K562 (cell line): ENCODE measurements around the gene USP10. TPM values are rescaled to one million over a fixed set of nuclear protein-coding genes. Genes with fewer than 3 reads are reported as not detected.

Experiments
- ATAC-seq: fragments of 200-7000 bp; cut with Tn5 transposase; 3 replicates; pipeline ENCODE4 v1.9.1; 2020; ENCODE audit warnings: moderate library complexity
- BruUV-seq: library from RNA; stranded (reverse); fragments of 400-500 nt; replicated peaks from 2 replicates; lab custom pipeline; 2021; lab: Mats Ljungman, UMichigan
- CTCF ChIA-PET: fragments of 300-600 bp; formaldehyde crosslinking; extraction: SDS; loops from one replicate; lab custom pipeline; 2021; ENCODE audit warnings: low intra/inter-chr PET ratio; lab: Yijun Ruan, JAX
- POLR2A ChIA-PET: fragments of 300-600, 350-650 bp; sonication (Branson Sonifier 250); formaldehyde crosslinking; extraction: SDS; loops from one replicate; lab custom pipeline; 2021; ENCODE audit warnings: antibody characterized with exemption, inconsistent platforms; lab: Yijun Ruan, JAX
- DNase-seq, 4 experiments: peaks; one replicate each; pipeline versions ENCODE4 v3.0.0 to v3.0.0-alpha.2; 2011 to 2018; ENCODE audit warnings: low spot score in 3 of 4, mixed read lengths in 3 of 4; ENCODE audit errors: extremely low read depth in 1 of 4
- FAIRE-seq: peaks from 2 replicates; lab custom pipeline; 2011; peaks lifted over from hg19 to GRCh38; lab: Jason Lieb, UNC
- H2AFZ ChIP-seq: 2 replicates; pipeline ENCODE4 v1.6.0; 2011; ENCODE audit warnings: low read depth, low read length, control low read depth, inconsistent platforms
- H3K27ac ChIP-seq: fragments of 200-600 bp; 3 replicates; pipeline ENCODE4 v1.8.0; 2011; ENCODE audit warnings: low read depth, mild to moderate bottlenecking, control low read depth, inconsistent platforms, low read length, moderate library complexity, mixed read lengths; ENCODE audit errors: extremely low read depth
- H3K27me3 ChIP-seq, 2 experiments: fragments of 300-600 bp in 1 of 2; 2 replicates in 1 of 2; 3 replicates in 1 of 2; pipeline versions ENCODE4 v1.6.0 to v1.8.0; 2011; ENCODE audit warnings: inconsistent platforms in 2 of 2, low read length in 2 of 2, mild to moderate bottlenecking in 1 of 2, mixed read lengths in 1 of 2, moderate library complexity in 1 of 2; ENCODE audit not compliant: control insufficient read depth in 2 of 2, insufficient read depth in 2 of 2
- H3K36me3 ChIP-seq: fragments of 300-600 bp; 3 replicates; pipeline ENCODE4 v1.8.0; 2011; ENCODE audit warnings: mild to moderate bottlenecking, low read length, inconsistent platforms; ENCODE audit not compliant: control insufficient read depth, insufficient read depth
- H3K4me1 ChIP-seq, 2 experiments: fragments of 200-600 bp in 1 of 2; replicated peaks in 1 of 2; 2 replicates in 1 of 2; 3 replicates in 1 of 2; pipeline versions ENCODE4 v1.5.1 to v1.8.0; 2011; ENCODE audit warnings: inconsistent platforms in 2 of 2, low read length in 2 of 2, mild to moderate bottlenecking in 1 of 2, mixed read lengths in 1 of 2, moderate library complexity in 1 of 2; ENCODE audit not compliant: control insufficient read depth in 2 of 2, insufficient read depth in 2 of 2
- H3K4me2 ChIP-seq: 2 replicates; pipeline ENCODE4 v1.6.1; 2011; ENCODE audit warnings: low read length, control low read depth, inconsistent platforms, mixed read lengths; ENCODE audit not compliant: insufficient read depth
- H3K4me3 ChIP-seq: fragments of 200-600 bp; sonication (generic), shearing (Covaris generic); 2 replicates; pipeline ENCODE4 v1.5.1; 2016; ENCODE audit warnings: control low read depth, inconsistent platforms
- H3K79me2 ChIP-seq: fragments of 200-600 bp; 3 replicates; pipeline ENCODE4 v1.8.0; 2011; ENCODE audit warnings: low read length, inconsistent platforms; ENCODE audit not compliant: control insufficient read depth, insufficient read depth
- H3K9ac ChIP-seq, 2 experiments: 2 replicates each; pipeline versions ENCODE4 v1.6.0 to v1.6.1; 2011; ENCODE audit warnings: low read depth in 2 of 2, low read length in 2 of 2, control low read depth in 1 of 2, inconsistent platforms in 1 of 2, mild to moderate bottlenecking in 1 of 2, mixed read lengths in 1 of 2; ENCODE audit not compliant: insufficient read depth in 1 of 2
- H3K9me1 ChIP-seq: one replicate; pipeline ENCODE4 v1.6.0; 2011; ENCODE audit warnings: inconsistent platforms, mild to moderate bottlenecking, low read length, moderate library complexity; ENCODE audit not compliant: control insufficient read depth, insufficient read depth
- H3K9me3 ChIP-seq: replicated peaks from 2 replicates; pipeline ENCODE4 v1.5.1; 2011; ENCODE audit warnings: low read depth, low read length, inconsistent platforms; ENCODE audit not compliant: control insufficient read depth, insufficient read depth
- H4K20me1 ChIP-seq: replicated peaks from 2 replicates; pipeline ENCODE4 v1.6.1; 2011; ENCODE audit warnings: low read length, inconsistent platforms, mixed read lengths; ENCODE audit not compliant: control insufficient read depth, insufficient read depth
- CBFA2T3 ChIP-seq: fragments of 450-650 bp; IDR thresholded peaks from 2 replicates; pipeline ENCODE4 v1.6.1; 2017
- CEBPB ChIP-seq: fragments of 450-650 bp; IDR thresholded peaks from 2 replicates; pipeline ENCODE4 v1.6.1; 2016; ENCODE audit warnings: missing genetic modification characterization, missing compliant biosample characterization
- EZH2 ChIP-seq: IDR thresholded peaks from 2 replicates; pipeline ENCODE4 v1.6.1; 2012; ENCODE audit warnings: low read depth, mild to moderate bottlenecking, inconsistent platforms, low read length, borderline replicate concordance
- HMG20A ChIP-seq: fragments of 450-650 bp; formaldehyde crosslinking; conservative IDR thresholded peaks from 2 replicates; pipeline ENCODE4 v1.4.0; 2020; ENCODE audit warnings: mild to moderate bottlenecking, mixed read lengths
- SAFB2 ChIP-seq: fragments of 200-400 bp; formaldehyde crosslinking; IDR thresholded peaks from 2 replicates; pipeline ENCODE4 v1.6.1; 2018; ENCODE audit warnings: borderline replicate concordance, low read length, low read depth, moderate library complexity; ENCODE audit not compliant: severe bottlenecking
- ZNF354B ChIP-seq: fragments of 250-450 bp; sonication (Bioruptor Pico); IDR thresholded peaks from 2 replicates; pipeline ENCODE4 v1.4.0; 2020
- WGBS: fragments of 100-300 bp; shearing (Covaris generic); methylation state at CpG from one replicate; pipeline ENCODE4 v1.1.6; 2016; ENCODE audit warnings: low coverage, mixed read lengths; ENCODE audit not compliant: insufficient coverage; ENCODE audit errors: missing lambda C conversion rate; 5-methylcytosine and 5-hydroxymethylcytosine counted together
- in situ Hi-C: fragments of 300-500 bp; cut with MboI; formaldehyde crosslinking; loops from 4 replicates; pipeline ENCODE4 v1.15.0; 2018; ENCODE audit warnings: inconsistent platforms, mixed read lengths
- intact Hi-C: fragments of 100-400 bp; cut with micrococcal nuclease; formaldehyde crosslinking; loops from 2 replicates; pipeline ENCODE4 v1.14.2; 2022
- polyA plus RNA-seq, 8 experiments: library from polyadenylated mRNA; depleted of rRNA in 4 of 8; stranded (reverse) in 5 of 8; unstranded in 3 of 8; fragments of >200 nt; fragmentation: Nextera tagmentation in 2 of 8; fragmentation: Illumina TruSeq in 1 of 8; extraction: Ambion mirVana in 2 of 8; extraction: Trizol in 1 of 8; gene quantifications; 2 replicates each; pipeline versions ENCODE4 v1.2.1 to v1.2.3, GENCODE V29; 2011 to 2014; ENCODE audit warnings: inconsistent platforms in 1 of 8, missing spikeins in 1 of 8
- total RNA-seq, 7 experiments: library from RNA; depleted of rRNA in 6 of 7; stranded (reverse); fragments of >200 nt in 6 of 7; fragmentation: Illumina TruSeq in 2 of 7; extraction: Trizol in 2 of 7; gene quantifications; 2 replicates each; pipeline versions ENCODE4 v1.2.1 to v1.2.3, GENCODE V29; 2011 to 2021; ENCODE audit warnings: low replicate concordance in 1 of 7

The USP10 gene
- total and polyA plus RNA-seq, 9 of the 15 experiments (the other 6 are each of a cell fraction or from before 2014, with no cell fraction given): 61.7 to 197 (median 116) TPM

GRCh38 chr16:84742641-84743092 lies 42.9 kb downstream of the USP10 start:
- no peak for DNase-seq
- ATAC-seq: no peak
- POLR2A ChIA-PET: interaction anchor here (0.6 to 1.6 kb wide), 4 partner anchors 8 to 354 kb away, joined by 3 to 4 read pairs (median 3); no protein-coding TSS in a partner anchor
- CTCF ChIA-PET: no interaction called here
- H3K4me1 ChIP-seq: peaks cover 1 to 5% of the 10 kb centered on the region in 2 experiments; a peak in 3 of 5 replicates
- TF ChIP-seq CEBPB (tag) (peak; percentile 32; the same call in 1 of the 2 replicates), ZNF354B (CRISPR knock-in tag) (no peak), CBFA2T3 (0 out of 2 replicates have a peak, but pooled peaks have one; percentile 12), EZH2 (no peak), SAFB2 (no peak), HMG20A (CRISPR knock-in tag) (no peak)
- TF ChIP-seq, all 486 proteins: peak for 2
- H3K79me2 ChIP-seq: peaks cover 94% of the 10 kb centered on the region
- H3K9ac ChIP-seq: no peak overlapping the region
- no peaks in the 10 kb centered on the region for H3K9me3 ChIP-seq
- no TSS peak for BruUV-seq
- no peak overlapping the region for H3K27ac ChIP-seq
- no peak for FAIRE-seq
- in situ Hi-C loops (no loop called here), intact Hi-C loops (no loop called here)
- peaks cover 90% of the 10 kb centered on the region for H3K36me3 ChIP-seq
- no peak overlapping the region for H2AFZ ChIP-seq
- H3K27me3 ChIP-seq: no peaks in the 10 kb centered on the region
- H3K9me1 ChIP-seq: peaks cover 4% of the 10 kb centered on the region
- no peak overlapping the region for H3K4me3 ChIP-seq
- WGBS: 81% methylated on average over 10 of the region's 10 CpGs
- H4K20me1 ChIP-seq: peaks cover 25% of the 10 kb centered on the region
- H3K4me2 ChIP-seq: no peak overlapping the region
